H9 (cell line): Measurements from ENCODE around the gene CD2BP2. TPM values are rescaled to one million over a fixed set of nuclear protein-coding genes. Genes with fewer than 3 reads are reported as not detected.

Source experiments
- DNase-seq: peaks from one replicate; pipeline ENCODE4 v3.0.0-alpha.2; 2017
- H2AFZ ChIP-seq: one replicate; pipeline ENCODE4 v1.6.1; 2013; ENCODE audit warnings: mild to moderate bottlenecking, low read length, control low read depth, moderate library complexity
- H2AK5ac ChIP-seq: 2 replicates; pipeline ENCODE4 v1.6.1; 2013; ENCODE audit warnings: low read length, control low read depth, mixed read lengths; ENCODE audit not compliant: insufficient read length
- H2BK120ac ChIP-seq: one replicate; pipeline ENCODE4 v1.6.1; 2013; ENCODE audit warnings: low read depth, mild to moderate bottlenecking, low read length, control low read depth, inconsistent platforms; ENCODE audit not compliant: poor library complexity, severe bottlenecking
- H2BK12ac ChIP-seq: 2 replicates; pipeline ENCODE4 v1.6.1; 2013; ENCODE audit warnings: low read length, control low read depth, mixed read lengths, low read depth; ENCODE audit not compliant: insufficient read length
- H2BK15ac ChIP-seq: 2 replicates; pipeline ENCODE4 v1.6.1; 2013; ENCODE audit warnings: low read depth, low read length, control low read depth
- H2BK20ac ChIP-seq: one replicate; pipeline ENCODE4 v1.6.1; 2013; ENCODE audit warnings: low read depth, mild to moderate bottlenecking, low read length, control low read depth, inconsistent platforms; ENCODE audit not compliant: poor library complexity, severe bottlenecking
- H2BK5ac ChIP-seq: 2 replicates; pipeline ENCODE4 v1.6.1; 2013; ENCODE audit warnings: low read length, control low read depth, mixed read lengths; ENCODE audit not compliant: insufficient read length
- H3K14ac ChIP-seq: 2 replicates; pipeline ENCODE4 v1.6.1; 2013; ENCODE audit warnings: low read length, control low read depth; ENCODE audit not compliant: insufficient read depth
- H3K18ac ChIP-seq: 2 replicates; pipeline ENCODE4 v1.6.1; 2013; ENCODE audit warnings: low read depth, mild to moderate bottlenecking, mixed read lengths, low read length, control low read depth; ENCODE audit not compliant: insufficient read length
- H3K23ac ChIP-seq: 2 replicates; pipeline ENCODE4 v1.6.1; 2013; ENCODE audit warnings: low read length, control low read depth, mixed read lengths, low read depth; ENCODE audit not compliant: insufficient read length
- H3K23me2 ChIP-seq: 2 replicates; pipeline ENCODE4 v1.6.1; 2013; ENCODE audit warnings: low read depth, mild to moderate bottlenecking, mixed read lengths, low read length, control low read depth; ENCODE audit not compliant: insufficient read length, poor library complexity, severe bottlenecking
- H3K27ac ChIP-seq: 2 replicates; pipeline ENCODE4 v1.5.1; 2013; ENCODE audit warnings: low read length, control low read depth, mixed read lengths, low read depth; ENCODE audit not compliant: insufficient read length
- H3K27me3 ChIP-seq: 2 replicates; pipeline ENCODE4 v1.6.1; 2013; ENCODE audit warnings: low read length, control low read depth, inconsistent platforms; ENCODE audit not compliant: insufficient read depth
- H3K4ac ChIP-seq: 2 replicates; pipeline ENCODE4 v1.6.1; 2013; ENCODE audit warnings: low read depth, mild to moderate bottlenecking, control low read depth, inconsistent platforms, low read length, moderate library complexity
- H3K4me1 ChIP-seq: 2 replicates; pipeline ENCODE4 v1.6.1; 2013; ENCODE audit warnings: low read length, control low read depth, inconsistent platforms; ENCODE audit not compliant: insufficient read depth
- H3K4me2 ChIP-seq: 2 replicates; pipeline ENCODE4 v1.6.1; 2013; ENCODE audit warnings: low read length, control low read depth, mixed read lengths; ENCODE audit not compliant: insufficient read length, insufficient read depth
- H3K56ac ChIP-seq: 2 replicates; pipeline ENCODE4 v1.6.1; 2013; ENCODE audit warnings: low read depth, mild to moderate bottlenecking, mixed read lengths, low read length, control low read depth; ENCODE audit not compliant: insufficient read length
- H3K79me1 ChIP-seq: 2 replicates; pipeline ENCODE4 v1.6.1; 2013; ENCODE audit warnings: low read depth, mild to moderate bottlenecking, moderate library complexity, low read length, control low read depth, inconsistent platforms; ENCODE audit not compliant: insufficient read depth, poor library complexity, severe bottlenecking
- H3K79me2 ChIP-seq: 2 replicates; pipeline ENCODE4 v1.6.1; 2013; ENCODE audit warnings: low read length, control low read depth, inconsistent platforms; ENCODE audit not compliant: insufficient read depth
- H3K9ac ChIP-seq: 2 replicates; pipeline ENCODE4 v1.6.1; 2013; ENCODE audit warnings: low read length, control low read depth, mixed read lengths; ENCODE audit not compliant: insufficient read length; ENCODE audit errors: extremely low read depth
- H3K9me3 ChIP-seq: one replicate; pipeline ENCODE4 v1.6.1; 2013; ENCODE audit warnings: low read depth, low read length, inconsistent platforms; ENCODE audit not compliant: control insufficient read depth
- H3T11ph ChIP-seq: one replicate; pipeline ENCODE4 v1.6.1; 2013; ENCODE audit warnings: mild to moderate bottlenecking, low read length, control low read depth, inconsistent platforms
- H4K20me1 ChIP-seq: one replicate; pipeline ENCODE4 v1.6.1; 2013; ENCODE audit not compliant: control insufficient read depth, insufficient read length, insufficient read depth
- H4K5ac ChIP-seq: 2 replicates; pipeline ENCODE4 v1.6.1; 2013; ENCODE audit warnings: low read depth, mild to moderate bottlenecking, mixed read lengths, low read length, control low read depth; ENCODE audit not compliant: insufficient read length
- H4K8ac ChIP-seq: replicated peaks from 2 replicates; pipeline ENCODE4 v1.6.1; 2013; ENCODE audit warnings: low read length, control low read depth, mixed read lengths, low read depth; ENCODE audit not compliant: insufficient read length
- H4K91ac ChIP-seq: 2 replicates; pipeline ENCODE4 v1.6.1; 2013; ENCODE audit warnings: low read depth, mild to moderate bottlenecking, moderate library complexity, mixed read lengths, low read length, control low read depth; ENCODE audit not compliant: insufficient read length
- H3K27ac Mint-ChIP-seq, 3 experiments: 2 replicates in 2 of 3; 3 replicates in 1 of 3; pipeline ENCODE4 v1.8.0; 2020 to 2021; ENCODE audit warnings: mixed read lengths in 3 of 3, mild to moderate bottlenecking in 1 of 3, moderate library complexity in 1 of 3
- H3K27me3 Mint-ChIP-seq: 2 replicates; pipeline ENCODE4 v1.8.0; 2021; ENCODE audit warnings: low read depth, mild to moderate bottlenecking, moderate library complexity, mixed read lengths
- H3K36me3 Mint-ChIP-seq, 3 experiments: 2 replicates in 2 of 3; 3 replicates in 1 of 3; pipeline ENCODE4 v1.8.0; 2020 to 2021; ENCODE audit warnings: low read depth in 3 of 3, mixed read lengths in 3 of 3; ENCODE audit not compliant: insufficient read depth in 1 of 3
- H3K4me1 Mint-ChIP-seq, 2 experiments: 2 replicates each; pipeline ENCODE4 v1.8.0; 2020; ENCODE audit warnings: mixed read lengths in 2 of 2
- H3K4me3 Mint-ChIP-seq, 2 experiments: 2 replicates in 1 of 2; 3 replicates in 1 of 2; pipeline ENCODE4 v1.8.0; 2020 to 2021; ENCODE audit warnings: mild to moderate bottlenecking in 2 of 2, mixed read lengths in 2 of 2, moderate library complexity in 1 of 2
- H3K9me3 Mint-ChIP-seq, 2 experiments: 2 replicates in 1 of 2; 3 replicates in 1 of 2; pipeline ENCODE4 v1.8.0; 2020; ENCODE audit warnings: mild to moderate bottlenecking in 2 of 2, mixed read lengths in 2 of 2, moderate library complexity in 1 of 2
- CTCF ChIP-seq: fragments of 200-600 bp; sonication (generic); conservative IDR thresholded peaks from 3 replicates; pipeline ENCODE4 v1.8.0; 2021; ENCODE audit warnings: antibody characterized with exemption, mild to moderate bottlenecking
- WGBS: extraction: QIAGEN DNeasy Blood & Tissue Kit; methylation state at CpG from one replicate; pipeline ENCODE4 v1.1.7; 2013; ENCODE audit warnings: missing lambda C conversion rate, low lambda C conversion rate, mixed read lengths; ENCODE audit not compliant: insufficient read length; ENCODE audit errors: extremely low coverage; 5-methylcytosine and 5-hydroxymethylcytosine counted together
- total RNA-seq: library from RNA; stranded (reverse); gene quantifications from 2 replicates; pipeline ENCODE4 v1.2.1, GENCODE V29; 2021

Gene CD2BP2
- total RNA-seq, 1 experiment from 2014 or later = 90.1 TPM

- H4K91ac ChIP-seq = no peak overlapping the region
- no peak overlapping the region for H3K14ac ChIP-seq
- H3K23me2 ChIP-seq = peaks cover 22% of the 10 kb centered on the region
- no peaks in the 10 kb centered on the region for H3K9me3 ChIP-seq
- no peak overlapping the region for H2BK20ac ChIP-seq
- no peak overlapping the region for H3K9ac ChIP-seq
- no peaks in the 10 kb centered on the region; a peak in 1 of 5 replicates for H3K9me3 Mint-ChIP-seq
- peaks cover 4% of the 10 kb centered on the region; the same call in 1 of the 2 replicates for H3K79me2 ChIP-seq
- TF ChIP-seq CTCF = no peak
- H3K23ac ChIP-seq = no peak overlapping the region
- peaks cover 9 to 33% (median 20%) of the 10 kb centered on the region in 3 experiments; a peak in 6 of 7 replicates for H3K36me3 Mint-ChIP-seq
- H2BK12ac ChIP-seq = no peak overlapping the region
- no peak overlapping the region for H4K5ac ChIP-seq
- no peak overlapping the region for H2AFZ ChIP-seq
- H2AK5ac ChIP-seq = no peak overlapping the region
- no CpG with 5 or more reads among the region's 42 CpGs for WGBS
- DNase-seq = no peak
- peaks cover 34 to 47% of the 10 kb centered on the region in 2 experiments for H3K4me1 Mint-ChIP-seq
- H3K4me2 ChIP-seq = no peak overlapping the region
- peaks cover 2% of the 10 kb centered on the region for H3K27me3 Mint-ChIP-seq
- no peaks in the 10 kb centered on the region for H3K27me3 ChIP-seq
- no peak overlapping the region for H3T11ph ChIP-seq
- no peak overlapping the region for H3K56ac ChIP-seq
- no peak overlapping the region for H2BK5ac ChIP-seq
- no peak overlapping the region for H3K4me3 Mint-ChIP-seq
- no peak overlapping the region for H3K27ac ChIP-seq
- H3K79me1 ChIP-seq = no peaks in the 10 kb centered on the region
- H3K4ac ChIP-seq = no peak overlapping the region
- H3K27ac Mint-ChIP-seq = 0 out of 7 replicates have a peak overlapping the region, but pooled peaks of 1 of the 3 experiments have one; percentile 77
- no peak overlapping the region for H2BK120ac ChIP-seq
- H3K18ac ChIP-seq = no peak overlapping the region
- no peaks in the 10 kb centered on the region for H4K20me1 ChIP-seq
- H2BK15ac ChIP-seq = no peak overlapping the region
- no peak overlapping the region for H4K8ac ChIP-seq
- H3K4me1 ChIP-seq = no peaks in the 10 kb centered on the region; the same call in 1 of the 2 replicates
Measured at GRCh38 chr16:30397776-30398660, 42.9 kb upstream of the CD2BP2 start.
